Measurements from ENCODE around the gene TTC1.

The TTC1 gene

GRCh38 chr5:160079753-160080152 is 70.8 kb downstream of the TTC1 start:
- TF ChIP-seq, protein P1, sequence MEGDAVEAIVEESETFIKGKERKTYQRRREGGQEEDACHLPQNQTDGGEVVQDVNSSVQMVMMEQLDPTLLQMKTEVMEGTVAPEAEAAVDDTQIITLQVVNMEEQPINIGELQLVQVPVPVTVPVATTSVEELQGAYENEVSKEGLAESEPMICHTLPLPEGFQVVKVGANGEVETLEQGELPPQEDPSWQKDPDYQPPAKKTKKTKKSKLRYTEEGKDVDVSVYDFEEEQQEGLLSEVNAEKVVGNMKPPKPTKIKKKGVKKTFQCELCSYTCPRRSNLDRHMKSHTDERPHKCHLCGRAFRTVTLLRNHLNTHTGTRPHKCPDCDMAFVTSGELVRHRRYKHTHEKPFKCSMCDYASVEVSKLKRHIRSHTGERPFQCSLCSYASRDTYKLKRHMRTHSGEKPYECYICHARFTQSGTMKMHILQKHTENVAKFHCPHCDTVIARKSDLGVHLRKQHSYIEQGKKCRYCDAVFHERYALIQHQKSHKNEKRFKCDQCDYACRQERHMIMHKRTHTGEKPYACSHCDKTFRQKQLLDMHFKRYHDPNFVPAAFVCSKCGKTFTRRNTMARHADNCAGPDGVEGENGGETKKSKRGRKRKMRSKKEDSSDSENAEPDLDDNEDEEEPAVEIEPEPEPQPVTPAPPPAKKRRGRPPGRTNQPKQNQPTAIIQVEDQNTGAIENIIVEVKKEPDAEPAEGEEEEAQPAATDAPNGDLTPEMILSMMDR (IDR thresholded peaks at IDR 0.05; ENCODE audit: control insufficient read depth, insufficient read depth, low read depth, low read length, missing control alignments) = no peak

GRCh38 chr5:160081495-160081894 is 72.6 kb downstream of the TTC1 start:
- no peak for DNase-seq (ENCODE audit: low read depth)
- TF ChIP-seq, protein P1 (IDR thresholded peaks at IDR 0.05; ENCODE audit: control insufficient read depth, insufficient read depth, low read depth, low read length, missing control alignments) = no peak
- no peak overlapping the region for H3K4me3 ChIP-seq (ENCODE audit: control insufficient read depth, low read depth, low read length)

More at GRCh38 chr5:160079753-160080152, 70.8 kb downstream of the TTC1 start:
- DNase-seq (ENCODE audit: low read depth) = no peak
- H3K4me3 ChIP-seq (ENCODE audit: control insufficient read depth, low read depth, low read length) = no peak overlapping the region

GRCh38 chr5:160082614-160083500 is 73.9 kb downstream of the TTC1 start:
- DNase-seq (ENCODE audit: low read depth) = peak; percentile 70
- no peak overlapping the region for H3K4me3 ChIP-seq (ENCODE audit: control insufficient read depth, low read depth, low read length)

GRCh38 chr5:160083501-160083900 is 74.6 kb downstream of the TTC1 start:
- TF ChIP-seq, protein P1 (IDR thresholded peaks at IDR 0.05; ENCODE audit: control insufficient read depth, insufficient read depth, low read depth, low read length, missing control alignments) = no peak
- no peak overlapping the region for H3K4me3 ChIP-seq (ENCODE audit: control insufficient read depth, low read depth, low read length)
- no peak for DNase-seq (ENCODE audit: low read depth)

More at GRCh38 chr5:160082614-160083500, 73.9 kb downstream of the TTC1 start:
- TF ChIP-seq, protein P1 (IDR thresholded peaks at IDR 0.05; ENCODE audit: control insufficient read depth, insufficient read depth, low read depth, low read length, missing control alignments) = no peak

GRCh38 chr5:160084144-160084543 is 75.2 kb downstream of the TTC1 start:
- no peak for DNase-seq (ENCODE audit: low read depth)
- TF ChIP-seq, protein P1 (IDR thresholded peaks at IDR 0.05; ENCODE audit: control insufficient read depth, insufficient read depth, low read depth, low read length, missing control alignments) = no peak
- no peak overlapping the region for H3K4me3 ChIP-seq (ENCODE audit: control insufficient read depth, low read depth, low read length)

DNA sequence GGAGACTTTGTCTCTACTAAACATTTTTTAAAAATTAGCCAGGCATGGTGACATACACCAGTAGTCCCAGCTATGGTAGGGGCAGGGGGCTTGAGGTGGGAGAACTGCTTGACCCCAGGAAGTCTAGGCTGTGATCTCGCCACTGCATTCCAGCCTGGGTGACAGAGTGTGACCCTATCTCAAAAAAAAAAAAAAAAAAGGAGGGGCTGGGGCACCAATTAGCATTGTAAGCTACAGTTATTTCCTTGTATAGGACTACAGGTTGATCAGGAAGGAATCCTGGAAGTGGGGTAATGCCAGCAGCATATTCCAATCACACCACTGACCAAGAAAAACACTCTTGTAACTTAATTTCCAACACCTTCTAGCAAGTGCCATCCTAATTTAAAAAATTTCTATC is 78.3 kb downstream of the TTC1 start:
- TF ChIP-seq, protein P1 (IDR thresholded peaks at IDR 0.05; ENCODE audit: control insufficient read depth, insufficient read depth, low read depth, low read length, missing control alignments) = no peak
- no peak overlapping the region for H3K4me3 ChIP-seq (ENCODE audit: control insufficient read depth, low read depth, low read length)
- DNase-seq (ENCODE audit: low read depth) = no peak

Data from AG09309 (cell line).